GM18511 (cell line): ENCODE results near the gene PRKRA.
"Not testable (repeated sequence)": the region's sequence is repeated elsewhere in the genome, so short reads cannot be mapped to it uniquely, and the experiment has no call there.

Experiments
- ATAC-seq: cut with Tn5 transposase; IDR thresholded peaks from one replicate; pipeline ENCODE4 v1.9.1; 2021; ENCODE audit warnings: mild to moderate bottlenecking, moderate library complexity; ENCODE audit not compliant: unreplicated experiment

Gene PRKRA

GRCh38 chr2:178450774-178451525 is at the start of gene PRKRA, which contains the start of gene PJVK:
Gene PRKRA, minus strand, starts transcription at chr2:178451175. Its CDS starts 145 bp downstream, at chr2:178451030.
Gene PJVK, plus strand, starts transcription at chr2:178451378. Its CDS starts 2,032 bp downstream, at chr2:178453410.
- ATAC-seq: peak; percentile 81

- no peak for ATAC-seq
These were observed 48.7 kb upstream of the PRKRA start for GRCh38 chr2:178499640-178500039.

GRCh38 chr2:178498137-178498536 is 47.2 kb upstream of the PRKRA start:
- no peak for ATAC-seq

GRCh38 chr2:178496049-178496448 is 45.1 kb upstream of the PRKRA start:
- no peak for ATAC-seq

- no peak for ATAC-seq
These were observed 40.6 kb upstream of the PRKRA start for GRCh38 chr2:178491612-178492011.

GRCh38 chr2:178485356-178485755 is 34.4 kb upstream of the PRKRA start:
- no peak for ATAC-seq

- no peak for ATAC-seq
These were observed 33.5 kb upstream of the PRKRA start for GRCh38 chr2:178484245-178485041.

GRCh38 chr2:178482437-178482836 is 31.5 kb upstream of the PRKRA start:
- ATAC-seq: peak; percentile 40

GRCh38 chr2:178480227-178481181 is 29.5 kb upstream of the PRKRA start, which contains the start of gene PLEKHA3:
Gene PLEKHA3, plus strand, starts transcription at chr2:178480457. Its CDS starts 413 bp downstream, at chr2:178480870.
- peak; percentile 63 for ATAC-seq

- no peak for ATAC-seq
These were observed 28.8 kb upstream of the PRKRA start for GRCh38 chr2:178479758-178480226.

- no peak for ATAC-seq
These were observed 28.3 kb upstream of the PRKRA start for GRCh38 chr2:178479275-178479616.

GRCh38 chr2:178478439-178479274 is 27.7 kb upstream of the PRKRA start, which contains the start of gene FKBP7:
Gene FKBP7, minus strand, starts transcription at chr2:178478600. Its CDS starts 101 bp downstream, at chr2:178478499.
- peak; percentile 49 for ATAC-seq

GRCh38 chr2:178478130-178478438 is 27.1 kb upstream of the PRKRA start:
- ATAC-seq: peak; percentile 7

GRCh38 chr2:178477443-178478129 is 26.6 kb upstream of the PRKRA start:
- ATAC-seq: no peak

GRCh38 chr2:178476477-178476876 is 25.5 kb upstream of the PRKRA start:
- ATAC-seq: no peak

GRCh38 chr2:178474560-178474959 is 23.6 kb upstream of the PRKRA start:
- no peak for ATAC-seq

GRCh38 chr2:178473931-178474330 is 23.0 kb upstream of the PRKRA start:
- no peak for ATAC-seq

- ATAC-seq: no peak
These were observed 22.4 kb upstream of the PRKRA start for GRCh38 chr2:178473373-178473772.

GRCh38 chr2:178471313-178471712 is 20.3 kb upstream of the PRKRA start:
- ATAC-seq: not testable (repeated sequence)
